ENCODE results near the gene EIF2D. TPM values are rescaled to one million over a fixed set of nuclear protein-coding genes. Genes with fewer than 3 reads are reported as not detected.

EIF2D gene
- total RNA-seq, 4 donors from 2014 or later = 52.9 to 62.1 (median 57.0) TPM

- H3K27ac ChIP-seq = no peak overlapping the region
- WGBS, 2 donors = 90 to 94% methylated on average over 4 of the region's 4 CpGs
- H3K27me3 ChIP-seq = no peaks in the 10 kb centered on the region
- TF ChIP-seq POLR2A (IDR thresholded peaks at IDR 0.05) (no peak), CTCF (IDR thresholded peaks at IDR 0.05) (no peak)
- intact Hi-C loops (cut with DNase I) = no loop called here
- no peaks in the 10 kb centered on the region for H3K9me3 ChIP-seq
- no peak for DNase-seq
- no peak overlapping the region for H3K4me3 ChIP-seq (replicated peaks in 1 of 3)
- no peaks in the 10 kb centered on the region for H3K4me1 ChIP-seq
- no peaks in the 10 kb centered on the region for H3K36me3 ChIP-seq
These were observed 42.7 kb downstream of the EIF2D start for GRCh38 chr1:206569556-206569955.

DNA sequence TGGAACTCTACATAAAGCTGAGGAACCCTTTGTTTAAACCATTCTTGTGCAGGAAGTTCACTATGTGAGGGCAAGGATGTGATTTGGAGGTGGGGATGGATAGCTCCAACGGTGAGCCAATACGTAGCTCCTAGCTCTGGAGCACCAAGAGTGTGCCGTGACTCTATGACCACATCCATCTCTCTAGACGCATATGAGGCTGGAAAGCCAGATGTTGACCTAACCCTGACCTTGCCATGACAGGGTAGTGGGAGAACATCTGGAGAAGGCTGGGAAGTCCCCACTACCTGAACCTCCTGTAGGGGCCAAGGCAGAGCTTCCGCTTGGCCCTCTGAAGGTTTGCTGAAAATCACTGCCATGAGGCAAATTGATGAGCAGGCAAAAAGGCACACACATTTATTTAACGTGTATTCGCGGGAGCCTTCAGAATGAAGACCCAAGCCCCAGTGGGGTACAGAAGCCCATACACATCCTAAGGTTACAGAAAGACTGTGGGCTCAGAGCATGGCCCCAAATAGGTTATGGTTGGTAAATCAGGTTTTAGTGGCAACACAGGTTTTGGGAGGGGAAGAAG lies 43.4 kb downstream of the EIF2D start:
- H3K27ac ChIP-seq = no peak overlapping the region

GRCh38 chr1:206568256-206568655 lies 44.0 kb downstream of the EIF2D start:
- Histone ChIP-seq H3K27me3 (no peaks in the 10 kb centered on the region), H3K4me1 (no peaks in the 10 kb centered on the region), H3K36me3 (no peaks in the 10 kb centered on the region), H3K9me3 (no peaks in the 10 kb centered on the region), H3K27ac (no peak overlapping the region), H3K4me3 (replicated peaks in 1 of 3) (no peak overlapping the region)
- no peak for TF ChIP-seq CTCF (IDR thresholded peaks at IDR 0.05)
- no peak for TF ChIP-seq POLR2A (IDR thresholded peaks at IDR 0.05)
- intact Hi-C loops (cut with DNase I) = no loop called here
- DNase-seq = no peak
- WGBS, 2 donors = 83 to 100% methylated on average over 3 of the region's 10 CpGs

More for the DNA sequence above, 43.4 kb downstream of the EIF2D start:
- TF ChIP-seq CTCF (IDR thresholded peaks at IDR 0.05) = no peak
- TF ChIP-seq POLR2A (IDR thresholded peaks at IDR 0.05) = no peak
- Histone ChIP-seq H3K9me3 (no peaks in the 10 kb centered on the region), H3K4me1 (no peaks in the 10 kb centered on the region), H3K4me3 (replicated peaks in 1 of 3) (no peak overlapping the region), H3K36me3 (no peaks in the 10 kb centered on the region), H3K27me3 (no peaks in the 10 kb centered on the region)
- intact Hi-C loops (cut with DNase I) = no loop called here
- no peak for DNase-seq
- 83 to 97% methylated on average over 8 of the region's 8 CpGs for whole genome bisulfite sequencing, 2 donors

GRCh38 chr1:206566999-206567398 lies 45.3 kb downstream of the EIF2D start:
- TF ChIP-seq POLR2A (IDR thresholded peaks at IDR 0.05) (no peak), CTCF (IDR thresholded peaks at IDR 0.05) (no peak)
- Histone ChIP-seq H3K4me3 (replicated peaks in 1 of 3) (no peak overlapping the region), H3K36me3 (no peaks in the 10 kb centered on the region), H3K4me1 (no peaks in the 10 kb centered on the region), H3K27ac (no peak overlapping the region), H3K27me3 (no peaks in the 10 kb centered on the region), H3K9me3 (no peaks in the 10 kb centered on the region)
- intact Hi-C loops (cut with DNase I) = no loop called here
- no peak for DNase-seq
- 66 to 80% methylated on average over 4 of the region's 4 CpGs for WGBS, 2 donors

DNA sequence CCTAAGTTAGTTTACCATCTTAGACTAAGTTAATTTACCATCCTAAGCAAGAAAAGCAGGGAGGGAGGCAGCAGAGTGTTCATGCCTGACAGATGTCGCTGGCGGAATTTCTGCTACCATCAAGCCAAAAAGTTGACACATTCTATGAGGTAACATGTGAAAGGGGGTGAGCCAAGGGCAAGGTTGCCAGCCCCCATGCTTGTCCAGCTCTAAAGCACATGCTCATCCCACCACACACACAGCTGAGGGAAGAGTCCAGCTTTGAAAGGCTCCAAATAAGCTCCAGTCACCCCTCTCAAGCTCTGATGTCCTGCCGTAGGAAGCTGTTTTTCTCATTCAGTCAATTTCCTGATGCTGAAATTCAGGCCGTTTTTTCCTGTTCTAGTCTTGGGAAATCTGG lies 46.3 kb downstream of the EIF2D start:
- H3K4me1 ChIP-seq = no peaks in the 10 kb centered on the region
- no peak overlapping the region for H3K27ac ChIP-seq
- H3K4me3 ChIP-seq (replicated peaks in 1 of 3) = no peak overlapping the region
- no peaks in the 10 kb centered on the region for H3K9me3 ChIP-seq
- no peak for DNase-seq
- intact Hi-C loops (cut with DNase I) = no loop called here
- 86 to 89% methylated on average over 4 of the region's 4 CpGs for WGBS, 2 donors
- TF ChIP-seq POLR2A (IDR thresholded peaks at IDR 0.05) = no peak
- no peak for TF ChIP-seq CTCF (IDR thresholded peaks at IDR 0.05)
- H3K27me3 ChIP-seq = no peaks in the 10 kb centered on the region
- no peaks in the 10 kb centered on the region for H3K36me3 ChIP-seq
